ENCODE results near the gene PRSS53.
"Not testable (repeated sequence)": the region's sequence is repeated elsewhere in the genome, so short reads cannot be mapped to it uniquely, and the experiment has no call there.

Gene PRSS53

DNA sequence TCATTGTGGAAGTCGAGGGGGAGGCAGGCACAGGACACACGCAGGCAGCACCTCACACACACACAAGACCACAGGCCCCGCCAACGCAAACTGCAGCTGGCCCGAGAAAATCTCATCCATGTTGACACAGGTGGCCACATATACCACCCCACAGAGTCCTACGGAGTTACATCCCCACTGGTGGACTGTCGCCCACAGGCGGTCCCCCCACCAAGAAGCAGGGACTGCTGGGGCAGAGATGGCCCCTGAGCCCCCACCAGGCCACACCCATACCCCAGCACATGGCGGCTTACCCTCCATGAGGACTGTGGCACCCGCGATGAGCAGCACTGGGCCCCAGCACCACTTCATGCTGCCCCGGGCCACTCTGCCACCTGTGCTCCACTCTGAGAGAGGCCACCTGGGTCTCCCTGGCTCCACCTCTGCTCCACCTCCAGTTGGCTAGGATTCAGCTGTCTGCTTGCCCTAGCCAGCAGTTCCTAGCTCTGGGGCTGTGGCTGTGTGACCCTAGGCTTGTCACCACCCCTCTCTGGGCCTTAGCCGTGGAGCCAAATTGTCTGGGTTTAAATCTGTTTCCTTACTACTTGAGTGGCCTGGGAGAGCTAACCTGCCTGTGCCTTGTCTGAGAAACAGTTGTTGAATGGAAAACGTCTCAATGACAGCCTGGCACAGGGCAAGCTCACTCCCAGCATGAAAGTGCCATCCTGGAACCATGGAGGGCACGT lies at the start of gene PRSS53:
Gene PRSS53 (minus strand): TSS at position 485 of the 725 bp plus-strand sequence. CDS start 134 bp downstream, at position 351.
- peak; percentile 13 for DNase-seq

GRCh38 chr16:31136822-31137499 lies 48.2 kb upstream of the PRSS53 start:
- DNase-seq: not testable (repeated sequence)

- no peak for DNase-seq
These were observed 47.5 kb upstream of the PRSS53 start for GRCh38 chr16:31136287-31136662.

GRCh38 chr16:31135535-31136286 lies 47.0 kb upstream of the PRSS53 start, which contains the start of gene PRSS8:
Gene PRSS8 (minus strand): TSS chr16:31135727. CDS start chr16:31135498, 229 bp downstream.
- no peak for DNase-seq

- DNase-seq: peak; percentile 21
These were observed 46.1 kb upstream of the PRSS53 start for GRCh38 chr16:31134625-31135534.

DNA sequence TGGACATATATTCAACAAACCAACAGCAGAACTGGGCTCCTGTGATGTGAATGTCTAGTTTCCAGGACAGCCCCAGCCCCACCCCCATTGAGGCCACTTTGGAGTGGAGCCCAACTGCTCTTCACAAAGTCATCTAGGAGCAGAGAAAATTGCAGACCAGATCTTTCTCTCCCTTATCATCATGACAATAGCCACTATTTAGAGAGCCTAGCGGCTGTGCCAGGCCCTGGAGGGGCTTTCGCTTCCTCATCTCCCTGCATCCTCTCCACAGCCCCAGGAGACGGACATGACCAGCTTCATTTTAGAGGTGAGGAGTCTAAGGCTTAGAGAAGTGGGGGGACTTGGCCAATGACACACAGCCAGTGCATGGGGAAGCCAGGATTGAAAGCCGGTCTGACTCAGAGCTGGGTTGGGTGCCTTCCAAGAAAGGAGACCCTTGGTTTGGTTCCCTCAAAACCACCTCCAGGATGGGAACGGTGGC lies 45.4 kb upstream of the PRSS53 start:
- no peak for DNase-seq

- DNase-seq: no peak
These were observed 44.3 kb upstream of the PRSS53 start for GRCh38 chr16:31133046-31133501.

DNA sequence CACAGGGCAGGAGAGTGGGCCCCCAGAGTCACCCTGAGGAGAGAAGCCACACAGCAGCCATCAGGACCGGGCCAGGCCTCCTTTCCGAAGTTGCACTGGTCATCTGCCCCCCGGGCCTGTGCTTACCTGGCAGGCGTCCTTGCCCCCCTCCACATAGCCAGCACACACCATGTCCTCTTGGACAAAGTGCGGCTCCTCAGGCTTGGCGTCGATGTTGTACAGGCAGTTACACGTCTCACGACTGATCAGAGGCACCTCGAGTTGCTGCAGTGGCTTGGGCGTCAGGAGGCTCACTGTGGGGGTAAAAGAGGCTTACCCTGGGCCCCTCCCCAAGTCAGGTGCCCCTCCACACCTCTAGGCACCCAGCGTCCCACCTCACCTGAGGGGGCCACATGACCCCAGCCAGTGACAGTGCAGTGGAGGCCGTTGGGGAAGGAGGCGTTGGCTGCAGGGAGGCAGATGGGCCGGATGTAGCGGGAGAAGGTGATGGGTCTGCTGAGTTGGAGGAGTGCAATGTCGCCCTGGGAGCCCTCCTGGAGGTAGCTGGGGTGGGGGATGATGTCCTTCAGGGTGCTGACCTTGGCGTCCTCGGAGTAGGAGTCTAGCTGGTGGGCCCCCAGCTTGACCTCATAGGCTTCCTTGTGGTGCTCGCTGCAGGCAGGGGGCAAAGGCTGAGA lies 43.7 kb upstream of the PRSS53 start:
- DNase-seq: no peak

DNA sequence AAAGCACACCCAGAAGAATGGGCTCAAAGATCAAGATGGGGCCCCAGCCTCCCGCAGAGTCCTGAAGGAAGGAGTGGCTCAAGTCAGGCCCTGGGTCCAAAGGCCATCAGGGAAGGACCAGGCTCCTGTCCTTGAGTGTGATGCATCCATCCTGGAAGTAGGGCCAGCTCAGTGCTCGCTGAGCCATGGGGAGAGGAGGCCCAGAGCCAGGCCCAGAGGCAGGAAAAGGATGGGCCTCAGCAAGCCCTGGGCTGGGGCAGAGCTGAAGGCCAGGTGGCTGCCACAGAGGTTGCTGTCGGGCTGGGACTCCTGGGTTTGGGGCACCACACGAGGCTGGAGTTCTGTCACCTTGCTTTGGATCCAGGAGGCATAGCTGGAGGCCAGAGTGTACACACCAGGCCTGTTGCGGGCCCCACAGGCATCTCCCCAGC lies 43.1 kb upstream of the PRSS53 start:
- DNase-seq: no peak

DNA sequence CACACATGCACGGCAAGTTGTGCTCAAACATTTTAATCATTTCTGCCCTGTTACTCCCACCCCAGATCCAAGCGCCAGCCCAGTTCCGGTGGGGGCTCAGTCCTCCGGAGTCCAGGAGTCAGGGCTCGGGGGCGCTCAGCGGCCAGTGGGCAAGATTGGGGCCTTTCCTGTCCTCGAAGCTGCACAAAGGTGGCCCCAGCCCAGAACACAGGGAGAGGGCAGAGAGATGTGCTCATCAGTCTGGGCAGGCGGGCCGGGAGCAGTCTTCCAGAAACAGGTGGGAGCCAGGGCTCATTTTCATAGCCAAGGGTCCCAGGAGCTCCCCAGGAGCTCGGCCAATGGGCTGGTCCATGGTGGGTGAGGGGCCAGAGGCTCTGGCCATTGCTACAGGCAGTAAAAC lies 42.7 kb upstream of the PRSS53 start:
- no peak for DNase-seq

DNA sequence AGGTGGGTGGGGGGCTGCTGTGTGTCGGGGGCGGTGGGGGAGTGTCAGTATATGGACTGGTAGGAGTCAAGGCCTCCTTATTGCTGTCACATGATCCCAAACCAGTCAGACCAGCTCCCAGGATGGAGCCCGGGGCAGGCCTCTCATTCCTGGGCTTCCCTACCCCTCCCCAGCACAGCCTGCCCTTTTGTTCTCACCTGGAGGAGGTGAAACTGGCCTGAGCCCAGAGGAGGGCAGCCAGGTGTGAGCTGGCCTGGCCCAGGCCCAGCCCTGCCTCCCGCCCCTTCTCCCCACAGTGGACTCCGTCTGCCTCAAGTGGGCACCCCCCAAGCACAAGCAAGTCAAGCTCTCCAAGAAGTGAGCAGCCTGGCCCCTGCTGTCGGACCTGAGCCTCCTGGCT lies 42.2 kb upstream of the PRSS53 start:
- no peak for DNase-seq

DNA sequence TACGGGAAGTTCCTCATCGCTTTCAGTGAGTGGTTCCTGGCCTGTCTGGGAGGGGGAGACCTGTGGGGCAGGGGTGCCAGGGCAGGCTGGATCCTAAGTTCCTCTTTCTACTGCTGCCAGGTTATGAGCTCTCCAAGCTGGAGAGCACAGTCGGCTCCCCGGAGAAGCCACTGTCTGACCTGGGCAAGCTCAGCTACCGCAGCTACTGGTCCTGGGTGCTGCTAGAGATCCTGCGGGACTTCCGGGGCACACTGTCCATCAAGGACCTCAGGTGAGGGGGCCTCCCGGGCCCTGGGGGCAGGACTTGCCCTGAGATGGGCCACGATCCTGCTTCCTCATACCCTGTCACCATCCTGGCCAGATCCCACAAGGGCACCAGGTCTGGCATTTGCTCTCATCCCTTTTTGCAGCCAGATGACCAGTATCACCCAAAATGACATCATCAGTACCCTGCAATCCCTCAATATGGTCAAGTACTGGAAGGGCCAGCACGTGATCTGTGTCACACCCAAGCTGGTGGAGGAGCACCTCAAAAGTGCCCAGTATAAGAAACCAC lies 41.7 kb upstream of the PRSS53 start:
- no peak for DNase-seq

GRCh38 chr16:31129568-31130335 lies 41.0 kb upstream of the PRSS53 start:
- no peak for DNase-seq

- no peak for DNase-seq
These were observed 40.2 kb upstream of the PRSS53 start for GRCh38 chr16:31128711-31129567.

DNA sequence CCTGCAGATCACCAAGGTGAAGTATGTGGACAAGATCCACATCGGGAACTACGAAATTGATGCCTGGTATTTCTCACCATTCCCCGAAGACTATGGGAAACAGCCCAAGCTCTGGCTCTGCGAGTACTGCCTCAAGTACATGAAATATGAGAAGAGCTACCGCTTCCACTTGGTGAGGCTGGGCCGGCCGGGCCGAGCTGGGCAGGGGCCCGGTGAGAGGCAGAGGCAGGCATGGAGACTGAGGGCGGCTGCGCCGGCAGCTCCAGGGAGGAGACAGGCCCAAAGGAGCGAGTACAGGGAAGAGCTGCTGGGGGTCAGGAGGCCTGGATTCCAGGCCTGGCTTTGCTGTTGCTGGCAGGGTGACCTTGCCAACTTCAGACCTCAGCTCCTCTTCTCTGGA lies 38.4 kb upstream of the PRSS53 start:
- DNase-seq: no peak

GRCh38 chr16:31125844-31126243 lies 37.1 kb upstream of the PRSS53 start:
- DNase-seq: no peak

- DNase-seq: no peak
These were observed 31.4 kb upstream of the PRSS53 start for GRCh38 chr16:31120129-31120528.

- no peak for DNase-seq
These were observed 29.7 kb upstream of the PRSS53 start for GRCh38 chr16:31118223-31119155.

Data from NCI-H345 (cell line).